A673 (cell line): ENCODE measurements around the gene SLC44A3. TPM values are rescaled to one million over a fixed set of nuclear protein-coding genes. Genes with fewer than 3 reads are reported as not detected.

Source experiments
- BruUV-seq: library from RNA; stranded (reverse); fragments of 400-500 nt; replicated peaks from 2 replicates; lab custom pipeline; 2021; lab: Mats Ljungman, UMichigan
- CTCF ChIA-PET: fragments of 300-600 bp; sonication (Branson Sonifier 250); formaldehyde crosslinking; loops from one replicate; lab custom pipeline; 2022; ENCODE audit warnings: antibody characterized with exemption; lab: Charles Lee
- POLR2A ChIA-PET: fragments of 300-600 bp; sonication (Branson Sonifier 250); formaldehyde crosslinking; loops from one replicate; lab custom pipeline; 2022; ENCODE audit warnings: antibody characterized with exemption; ENCODE audit not compliant: low non-redundant PET; lab: Charles Lee
- DNase-seq: peaks from one replicate; pipeline ENCODE4 v3.0.0-alpha.2; 2015; ENCODE audit warnings: low spot score
- H3K27ac ChIP-seq: fragments of 200-600 bp; sonication (generic); 2 replicates; pipeline ENCODE4 v1.5.1; 2016; ENCODE audit warnings: mixed run types, low read depth, mild to moderate bottlenecking, mixed read lengths, antibody characterized with exemption, low read length; ENCODE audit not compliant: poor library complexity, severe bottlenecking
- H3K27me3 ChIP-seq: fragments of 200-600 bp; sonication (generic); replicated peaks from 2 replicates; pipeline ENCODE4 v1.6.1; 2017; ENCODE audit warnings: mixed run types, low read depth, mild to moderate bottlenecking, mixed read lengths, antibody characterized with exemption, low read length; ENCODE audit not compliant: insufficient read depth, poor library complexity
- H3K36me3 ChIP-seq: fragments of 200-600 bp; sonication (generic); 2 replicates; pipeline ENCODE4 v1.6.1; 2016; ENCODE audit warnings: mixed run types, mild to moderate bottlenecking, mixed read lengths, antibody characterized with exemption, low read length; ENCODE audit not compliant: insufficient read depth, poor library complexity, severe bottlenecking
- H3K4me1 ChIP-seq: fragments of 200-600 bp; sonication (generic); 2 replicates; pipeline ENCODE4 v1.6.1; 2017; ENCODE audit warnings: mixed run types, mild to moderate bottlenecking, mixed read lengths, antibody characterized with exemption, low read length; ENCODE audit not compliant: insufficient read depth, poor library complexity, severe bottlenecking
- H3K4me3 ChIP-seq: fragments of 200-600 bp; sonication (generic); 2 replicates; pipeline ENCODE4 v1.5.1; 2016; ENCODE audit warnings: low read depth, mixed run types, mild to moderate bottlenecking, mixed read lengths, low read length; ENCODE audit not compliant: poor library complexity, severe bottlenecking
- H3K9me3 ChIP-seq: fragments of 200-600 bp; sonication (generic); 2 replicates; pipeline ENCODE4 v1.6.1; 2016; ENCODE audit warnings: mixed run types, low read depth, mild to moderate bottlenecking, mixed read lengths, antibody characterized with exemption, low read length; ENCODE audit not compliant: poor library complexity, severe bottlenecking
- CTCF ChIP-seq: fragments of 300-800, 200-600 bp; sonication (generic); conservative IDR thresholded peaks from 2 replicates; pipeline ENCODE4 v1.5.1; 2017; ENCODE audit warnings: low read depth, mild to moderate bottlenecking, antibody characterized with exemption, low read length, moderate library complexity, mixed read lengths
- EZH2 ChIP-seq: fragments of 200-600 bp; sonication (generic); IDR thresholded peaks from 2 replicates; pipeline ENCODE4 v1.6.1; 2017; ENCODE audit warnings: borderline replicate concordance, low read depth, mild to moderate bottlenecking, mixed read lengths, antibody characterized with exemption, low read length; ENCODE audit not compliant: poor library complexity, severe bottlenecking
- intact Hi-C: fragments of 100-400 bp; cut with micrococcal nuclease; formaldehyde crosslinking; loops from one replicate; pipeline ENCODE4 v1.10.0; 2022; ENCODE audit not compliant: unreplicated experiment
- total RNA-seq: library from RNA; stranded (reverse); gene quantifications from 2 replicates; pipeline ENCODE4 v1.2.3, GENCODE V29; 2021

Gene SLC44A3
- total RNA-seq, 1 experiment from 2014 or later: not detected

GRCh38 chr1:94922761-94923331 is 102.7 kb downstream of the SLC44A3 start:
- H3K27ac ChIP-seq: no peak overlapping the region
- no TSS peak for BruUV-seq
- H3K9me3 ChIP-seq: no peaks in the 10 kb centered on the region
- ChIA-PET POLR2A (no interaction called here), CTCF (no interaction called here)
- no peak for TF ChIP-seq CTCF
- TF ChIP-seq EZH2: no peak
- H3K27me3 ChIP-seq: no peaks in the 10 kb centered on the region
- intact Hi-C loops: no loop called here
- H3K4me3 ChIP-seq: no peak overlapping the region
- no peaks in the 10 kb centered on the region for H3K36me3 ChIP-seq
- no peak for DNase-seq
- H3K4me1 ChIP-seq: peaks cover 58% of the 10 kb centered on the region

- POLR2A ChIA-PET: interaction anchor here (0.6 kb wide), 1 partner anchor 60 kb away, joined by 4 read pairs; no protein-coding TSS in a partner anchor
- intact Hi-C loops: loop anchor here (2.0 to 5.0 kb wide), 3 partner anchors 70 to 97 kb away; no protein-coding TSS in a partner anchor
Measured at GRCh38 chr1:94925004-94925403, 104.8 kb downstream of the SLC44A3 start.

GRCh38 chr1:94925561-94926125 is 105.5 kb downstream of the SLC44A3 start:
- Histone ChIP-seq H3K9me3 (no peaks in the 10 kb centered on the region), H3K27ac (peak overlapping the region; percentile 86), H3K4me1 (peaks cover 59% of the 10 kb centered on the region), H3K27me3 (no peaks in the 10 kb centered on the region), H3K36me3 (no peaks in the 10 kb centered on the region), H3K4me3 (peak overlapping the region; percentile 61)
- ChIA-PET CTCF (no interaction called here), POLR2A (interaction anchor here (0.6 kb wide), 1 partner anchor 60 kb away, joined by 4 read pairs; no protein-coding TSS in a partner anchor)
- TF ChIP-seq CTCF (no peak), EZH2 (no peak)
- intact Hi-C loops: loop anchor here (2.0 to 5.0 kb wide), 3 partner anchors 71 to 97 kb away; no protein-coding TSS in a partner anchor
- BruUV-seq: no TSS peak
- peak; percentile 94 for DNase-seq

More at GRCh38 chr1:94925004-94925403, 104.8 kb downstream of the SLC44A3 start:
- BruUV-seq: TSS peak; percentile 48
- TF ChIP-seq EZH2 (no peak), CTCF (no peak)
- H3K9me3 ChIP-seq: no peaks in the 10 kb centered on the region
- no peaks in the 10 kb centered on the region for H3K27me3 ChIP-seq
- H3K36me3 ChIP-seq: no peaks in the 10 kb centered on the region
- H3K4me1 ChIP-seq: peaks cover 65% of the 10 kb centered on the region
- H3K27ac ChIP-seq: peak overlapping the region; percentile 86
- DNase-seq: peak; percentile 23
- H3K4me3 ChIP-seq: peak overlapping the region; percentile 61
- CTCF ChIA-PET: no interaction called here
